ENCODE measurements around the gene LRCH1.

DNA sequence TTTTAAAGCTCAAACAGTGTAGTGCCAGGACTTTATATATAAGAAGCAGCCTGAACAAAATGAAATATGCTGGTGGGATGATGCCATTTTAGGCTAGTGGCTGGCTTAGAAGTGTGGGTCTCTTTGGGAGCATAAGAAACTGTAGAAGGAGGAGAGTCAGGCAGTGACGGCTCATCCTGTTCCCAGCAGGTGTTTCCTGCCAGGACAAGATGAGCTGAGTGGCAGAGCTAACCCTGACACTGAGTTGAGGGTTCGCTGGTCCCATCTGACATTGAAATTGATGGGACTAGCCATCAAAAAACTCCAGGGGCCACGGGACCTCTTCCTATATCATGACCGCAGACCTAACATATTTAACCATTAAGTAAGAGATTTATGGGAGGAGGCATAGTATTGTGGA, 192.7 kb downstream of the LRCH1 start:
- TF ChIP-seq, protein P1, sequence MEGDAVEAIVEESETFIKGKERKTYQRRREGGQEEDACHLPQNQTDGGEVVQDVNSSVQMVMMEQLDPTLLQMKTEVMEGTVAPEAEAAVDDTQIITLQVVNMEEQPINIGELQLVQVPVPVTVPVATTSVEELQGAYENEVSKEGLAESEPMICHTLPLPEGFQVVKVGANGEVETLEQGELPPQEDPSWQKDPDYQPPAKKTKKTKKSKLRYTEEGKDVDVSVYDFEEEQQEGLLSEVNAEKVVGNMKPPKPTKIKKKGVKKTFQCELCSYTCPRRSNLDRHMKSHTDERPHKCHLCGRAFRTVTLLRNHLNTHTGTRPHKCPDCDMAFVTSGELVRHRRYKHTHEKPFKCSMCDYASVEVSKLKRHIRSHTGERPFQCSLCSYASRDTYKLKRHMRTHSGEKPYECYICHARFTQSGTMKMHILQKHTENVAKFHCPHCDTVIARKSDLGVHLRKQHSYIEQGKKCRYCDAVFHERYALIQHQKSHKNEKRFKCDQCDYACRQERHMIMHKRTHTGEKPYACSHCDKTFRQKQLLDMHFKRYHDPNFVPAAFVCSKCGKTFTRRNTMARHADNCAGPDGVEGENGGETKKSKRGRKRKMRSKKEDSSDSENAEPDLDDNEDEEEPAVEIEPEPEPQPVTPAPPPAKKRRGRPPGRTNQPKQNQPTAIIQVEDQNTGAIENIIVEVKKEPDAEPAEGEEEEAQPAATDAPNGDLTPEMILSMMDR (conservative IDR thresholded peaks at IDR 0.05; ENCODE audit: low read length): no peak
- no peak for TF ChIP-seq EZH2phosphoT487 (IDR thresholded peaks at IDR 0.05; ENCODE audit: borderline replicate concordance, low read depth, low read length)
